GM19467 (cell line): Measurements from ENCODE around the gene CHP2.
"Not testable (repeated sequence)": the region's sequence is repeated elsewhere in the genome, so short reads cannot be mapped to it uniquely, and the experiment has no call there.

Experiments used
- ATAC-seq: cut with Tn5 transposase; IDR thresholded peaks from one replicate; pipeline ENCODE4 v1.9.1; 2021; ENCODE audit warnings: mild to moderate bottlenecking, moderate library complexity; ENCODE audit not compliant: unreplicated experiment

CHP2 gene

GRCh38 chr16:23754594-23755483, at the start of gene CHP2:
Gene CHP2 (plus strand): TSS chr16:23755026. CDS start chr16:23755050, 24 bp downstream.
- ATAC-seq = no peak

- no peak for ATAC-seq
Observed at GRCh38 chr16:23705517-23705902, 49.3 kb upstream of the CHP2 start.

- no peak for ATAC-seq
Observed at GRCh38 chr16:23706439-23706838, 48.4 kb upstream of the CHP2 start.

- no peak for ATAC-seq
Observed at GRCh38 chr16:23709536-23709935, 45.3 kb upstream of the CHP2 start.

- ATAC-seq = no peak
Observed at GRCh38 chr16:23710008-23710407, 44.8 kb upstream of the CHP2 start.

GRCh38 chr16:23710504-23710903, 44.3 kb upstream of the CHP2 start:
- ATAC-seq = no peak

GRCh38 chr16:23711785-23712184, 43.0 kb upstream of the CHP2 start:
- ATAC-seq = no peak

GRCh38 chr16:23712976-23713375, 41.9 kb upstream of the CHP2 start, which contains the start of gene ERN2:
Gene ERN2 (minus strand): TSS chr16:23713222. CDS start chr16:23713187, 35 bp downstream.
- ATAC-seq = no peak

GRCh38 chr16:23716484-23716883, 38.3 kb upstream of the CHP2 start:
- no peak for ATAC-seq

- not testable (repeated sequence) for ATAC-seq
Observed at GRCh38 chr16:23722613-23723240, 32.1 kb upstream of the CHP2 start.

- ATAC-seq = no peak
Observed at GRCh38 chr16:23724096-23724784, 30.6 kb upstream of the CHP2 start.

GRCh38 chr16:23724785-23725131, 30.1 kb upstream of the CHP2 start:
- no peak for ATAC-seq

GRCh38 chr16:23726710-23727109, 28.1 kb upstream of the CHP2 start:
- ATAC-seq = no peak

GRCh38 chr16:23728112-23728477, 26.7 kb upstream of the CHP2 start:
- ATAC-seq = no peak

GRCh38 chr16:23729503-23730424, 25.1 kb upstream of the CHP2 start:
- ATAC-seq = no peak

GRCh38 chr16:23734176-23734893, 20.5 kb upstream of the CHP2 start:
- no peak for ATAC-seq

GRCh38 chr16:23737423-23738028, 17.3 kb upstream of the CHP2 start:
- not testable (repeated sequence) for ATAC-seq

- ATAC-seq = no peak
Observed at GRCh38 chr16:23739516-23739915, 15.3 kb upstream of the CHP2 start.

- no peak for ATAC-seq
Observed at GRCh38 chr16:23741675-23742303, 13.0 kb upstream of the CHP2 start.
